Measurements from ENCODE around the gene POFUT2.

DNA sequence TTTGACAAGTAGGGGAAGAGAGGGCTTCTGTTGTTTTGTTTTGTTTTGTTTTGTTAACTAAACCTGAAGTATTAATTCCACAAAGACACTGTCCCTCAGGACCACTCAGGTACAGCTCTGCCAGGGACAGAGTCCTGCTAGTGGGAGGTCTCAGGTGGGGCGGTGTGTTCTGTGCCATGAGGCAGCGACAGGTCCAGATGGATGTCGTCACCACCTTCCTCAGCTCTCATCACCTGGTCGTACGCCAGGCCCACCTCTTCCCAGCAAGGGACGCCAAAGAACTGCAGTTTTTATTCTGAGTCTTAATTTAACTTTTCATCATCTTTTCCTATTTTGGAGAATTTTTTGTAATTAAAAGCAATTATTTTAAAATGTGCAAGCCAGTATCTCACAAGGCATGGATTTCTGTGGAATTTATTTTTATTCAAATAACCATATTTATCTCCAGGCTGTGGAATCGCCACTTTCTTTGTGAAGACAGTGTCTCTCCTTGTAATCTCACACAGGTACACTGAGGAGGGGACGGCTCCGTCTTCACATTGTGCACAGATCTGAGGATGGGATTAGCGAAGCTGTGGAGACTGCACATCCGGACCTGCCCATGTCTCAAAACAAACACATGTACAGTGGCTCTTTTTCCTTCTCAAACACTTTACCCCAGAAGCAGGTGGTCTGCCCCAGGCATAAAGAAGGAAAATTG is 62.5 kb downstream of the POFUT2 start:
- TF ChIP-seq, protein P1, sequence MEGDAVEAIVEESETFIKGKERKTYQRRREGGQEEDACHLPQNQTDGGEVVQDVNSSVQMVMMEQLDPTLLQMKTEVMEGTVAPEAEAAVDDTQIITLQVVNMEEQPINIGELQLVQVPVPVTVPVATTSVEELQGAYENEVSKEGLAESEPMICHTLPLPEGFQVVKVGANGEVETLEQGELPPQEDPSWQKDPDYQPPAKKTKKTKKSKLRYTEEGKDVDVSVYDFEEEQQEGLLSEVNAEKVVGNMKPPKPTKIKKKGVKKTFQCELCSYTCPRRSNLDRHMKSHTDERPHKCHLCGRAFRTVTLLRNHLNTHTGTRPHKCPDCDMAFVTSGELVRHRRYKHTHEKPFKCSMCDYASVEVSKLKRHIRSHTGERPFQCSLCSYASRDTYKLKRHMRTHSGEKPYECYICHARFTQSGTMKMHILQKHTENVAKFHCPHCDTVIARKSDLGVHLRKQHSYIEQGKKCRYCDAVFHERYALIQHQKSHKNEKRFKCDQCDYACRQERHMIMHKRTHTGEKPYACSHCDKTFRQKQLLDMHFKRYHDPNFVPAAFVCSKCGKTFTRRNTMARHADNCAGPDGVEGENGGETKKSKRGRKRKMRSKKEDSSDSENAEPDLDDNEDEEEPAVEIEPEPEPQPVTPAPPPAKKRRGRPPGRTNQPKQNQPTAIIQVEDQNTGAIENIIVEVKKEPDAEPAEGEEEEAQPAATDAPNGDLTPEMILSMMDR (IDR thresholded peaks at IDR 0.05) = no peak
- TF ChIP-seq POLR2A (IDR thresholded peaks at IDR 0.05) = no peak

Measured in adrenal gland (tissue), 5 donors.